Fibroblast of villous mesenchyme (primary cell): ENCODE data around the gene TPMT. TPM values are rescaled to one million over a fixed set of nuclear protein-coding genes. Genes with fewer than 3 reads are reported as not detected.

Experiments used
- DNase-seq: peaks from one replicate; pipeline ENCODE4 v3.0.0-alpha.2; 2010; ENCODE audit warnings: low read depth
- H3K4me3 ChIP-seq: 2 replicates; pipeline ENCODE4 v1.5.1; 2011; ENCODE audit warnings: low read depth, mild to moderate bottlenecking, low read length
- total RNA-seq: library from RNA; depleted of rRNA; stranded (reverse); fragments of >200 nt; gene quantifications from 2 replicates; pipeline ENCODE4 v1.2.3, GENCODE V29; 2012
- TF ChIP-seq, protein P1 (sequence below): IDR thresholded peaks from 2 replicates; pipeline ENCODE4 v1.5.1; 2012; ENCODE audit warnings: low read depth, mild to moderate bottlenecking, low read length; ENCODE audit not compliant: insufficient read depth

TPMT gene
- total RNA-seq, 1 donor = 16.4 TPM

DNA sequence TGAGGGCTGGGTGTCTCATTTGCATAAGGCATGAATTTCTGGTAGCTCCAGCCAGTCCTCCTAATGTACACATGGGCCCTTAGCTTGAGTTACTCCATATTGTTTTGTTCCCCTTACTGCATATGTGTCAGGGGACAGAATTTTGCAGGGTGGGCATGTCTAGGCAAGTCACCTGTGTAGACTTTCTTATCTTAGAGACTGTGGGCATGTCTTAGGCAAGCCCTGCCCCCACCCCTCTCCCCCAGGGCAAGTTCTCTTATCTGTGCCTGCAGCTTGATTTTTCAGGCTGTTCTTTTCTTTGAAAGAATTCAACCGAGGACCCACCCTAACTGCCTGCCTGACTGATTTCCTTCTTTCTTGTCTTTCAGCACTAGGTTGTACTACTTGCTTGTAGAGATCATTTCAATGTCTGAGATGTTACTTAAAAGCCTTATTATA is 64.5 kb downstream of the TPMT start:
- TF ChIP-seq, protein P1, sequence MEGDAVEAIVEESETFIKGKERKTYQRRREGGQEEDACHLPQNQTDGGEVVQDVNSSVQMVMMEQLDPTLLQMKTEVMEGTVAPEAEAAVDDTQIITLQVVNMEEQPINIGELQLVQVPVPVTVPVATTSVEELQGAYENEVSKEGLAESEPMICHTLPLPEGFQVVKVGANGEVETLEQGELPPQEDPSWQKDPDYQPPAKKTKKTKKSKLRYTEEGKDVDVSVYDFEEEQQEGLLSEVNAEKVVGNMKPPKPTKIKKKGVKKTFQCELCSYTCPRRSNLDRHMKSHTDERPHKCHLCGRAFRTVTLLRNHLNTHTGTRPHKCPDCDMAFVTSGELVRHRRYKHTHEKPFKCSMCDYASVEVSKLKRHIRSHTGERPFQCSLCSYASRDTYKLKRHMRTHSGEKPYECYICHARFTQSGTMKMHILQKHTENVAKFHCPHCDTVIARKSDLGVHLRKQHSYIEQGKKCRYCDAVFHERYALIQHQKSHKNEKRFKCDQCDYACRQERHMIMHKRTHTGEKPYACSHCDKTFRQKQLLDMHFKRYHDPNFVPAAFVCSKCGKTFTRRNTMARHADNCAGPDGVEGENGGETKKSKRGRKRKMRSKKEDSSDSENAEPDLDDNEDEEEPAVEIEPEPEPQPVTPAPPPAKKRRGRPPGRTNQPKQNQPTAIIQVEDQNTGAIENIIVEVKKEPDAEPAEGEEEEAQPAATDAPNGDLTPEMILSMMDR = no peak
- H3K4me3 ChIP-seq = no peak overlapping the region
- no peak for DNase-seq

DNA sequence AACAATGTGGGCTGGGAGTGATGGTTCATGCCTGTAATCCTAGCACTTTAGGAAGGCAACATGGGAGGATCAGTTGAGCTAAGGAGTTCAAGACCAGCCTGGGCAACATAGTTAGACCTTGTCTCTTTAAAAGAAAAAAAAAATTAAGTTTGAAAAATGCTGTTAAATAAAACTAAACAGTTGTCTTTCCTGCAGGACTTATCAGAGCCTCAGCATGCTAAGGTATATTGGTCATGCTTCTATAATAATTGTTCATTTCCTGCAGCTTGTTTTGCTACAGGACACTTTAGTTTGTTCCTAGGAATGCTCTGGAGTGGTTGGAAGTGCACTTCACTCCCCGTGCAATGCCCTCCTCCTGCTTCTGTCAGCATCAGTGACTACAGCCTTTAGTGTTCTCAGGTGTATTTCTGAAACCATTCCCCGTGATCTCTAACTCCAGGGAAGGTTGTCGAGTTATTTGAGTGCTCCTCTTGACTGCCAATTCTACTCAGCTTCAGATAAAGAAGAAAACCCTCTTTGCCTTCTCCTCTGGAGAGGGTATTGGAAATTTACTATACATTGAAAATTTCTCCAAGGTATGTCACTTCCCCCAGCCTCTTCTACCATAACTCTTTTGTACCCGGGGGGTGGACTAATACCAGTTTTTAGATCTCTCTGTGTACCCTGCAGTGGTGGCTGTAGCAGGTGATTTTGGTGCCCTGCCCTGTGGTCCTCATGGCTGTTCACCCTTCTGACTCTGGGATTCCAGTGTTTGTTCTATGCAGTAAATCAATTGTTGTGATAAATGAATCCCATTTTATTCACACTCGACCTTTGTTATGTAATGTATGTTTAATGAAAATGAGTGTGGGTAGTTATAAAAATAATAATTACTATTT is 66.2 kb downstream of the TPMT start:
- DNase-seq = no peak
- TF ChIP-seq, protein P1 = no peak
- H3K4me3 ChIP-seq = no peak overlapping the region

DNA sequence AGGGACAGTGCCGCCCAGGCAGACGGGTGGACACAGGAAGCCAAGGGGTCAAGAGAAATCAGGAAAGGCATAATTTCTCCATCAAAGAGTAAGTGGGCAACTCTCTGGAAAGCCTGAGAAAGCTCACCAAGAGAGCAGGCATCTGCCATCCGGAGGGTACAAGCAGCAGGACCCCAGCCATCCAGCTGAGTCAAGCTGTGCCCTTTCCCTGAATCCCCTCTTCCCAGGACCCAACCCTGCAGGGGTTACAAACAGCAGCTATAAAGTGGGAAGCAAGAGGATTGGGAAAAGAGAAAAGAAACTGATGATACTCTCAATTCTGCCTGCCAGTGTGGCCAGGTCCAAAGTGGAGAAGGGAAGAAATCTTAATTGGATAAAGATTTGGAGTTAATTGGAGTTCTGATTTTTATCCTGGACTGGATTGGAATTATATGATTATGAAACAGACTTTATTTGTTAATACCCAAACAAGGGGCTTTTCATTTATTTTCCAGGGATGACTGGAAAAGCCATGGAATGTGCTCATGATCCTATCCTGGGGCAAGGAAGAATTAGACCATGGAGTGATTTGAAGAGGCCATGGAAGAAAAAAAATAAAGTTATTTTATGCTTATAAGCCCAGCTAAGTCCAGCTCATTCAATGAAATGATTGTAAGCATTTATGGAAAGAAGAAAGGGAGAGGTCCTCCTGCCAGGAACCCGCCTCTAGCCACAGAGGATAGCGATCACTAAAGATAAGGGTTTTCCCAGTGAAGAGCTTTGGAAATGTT is 67.3 kb downstream of the TPMT start:
- TF ChIP-seq, protein P1 = no peak
- no peak overlapping the region for H3K4me3 ChIP-seq

DNA sequence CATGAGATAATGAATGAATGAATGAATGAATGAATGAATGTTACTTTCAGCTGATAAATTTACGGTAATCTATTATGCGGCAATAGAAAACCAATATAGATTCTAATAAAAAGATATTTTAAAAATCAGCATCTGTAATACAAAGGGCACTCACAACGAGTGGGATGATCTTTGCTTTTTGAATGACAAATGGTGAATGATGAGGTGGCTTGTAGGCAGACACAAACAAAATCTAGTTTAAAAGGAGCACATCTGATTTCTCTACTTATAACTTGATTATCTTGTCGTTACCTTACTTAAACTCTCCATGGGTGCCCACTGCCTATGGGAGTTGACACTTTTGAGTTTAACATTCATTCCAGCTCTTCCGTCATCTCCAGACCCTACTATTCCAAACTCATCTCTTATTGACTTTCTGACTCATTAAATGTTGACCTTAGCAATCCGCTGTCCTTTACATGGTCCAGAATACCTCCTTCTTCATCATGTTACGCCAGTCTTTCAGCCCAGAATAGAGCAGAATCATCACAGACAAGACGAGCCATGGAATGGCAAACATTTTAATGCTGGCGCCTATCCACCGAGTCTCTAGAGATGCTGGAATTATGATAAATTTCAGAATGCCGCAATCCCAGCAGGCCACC is 73.7 kb downstream of the TPMT start:
- no peak for DNase-seq
- TF ChIP-seq, protein P1 = no peak

More for the DNA sequence above, 67.3 kb downstream of the TPMT start:
- no peak for DNase-seq

DNA sequence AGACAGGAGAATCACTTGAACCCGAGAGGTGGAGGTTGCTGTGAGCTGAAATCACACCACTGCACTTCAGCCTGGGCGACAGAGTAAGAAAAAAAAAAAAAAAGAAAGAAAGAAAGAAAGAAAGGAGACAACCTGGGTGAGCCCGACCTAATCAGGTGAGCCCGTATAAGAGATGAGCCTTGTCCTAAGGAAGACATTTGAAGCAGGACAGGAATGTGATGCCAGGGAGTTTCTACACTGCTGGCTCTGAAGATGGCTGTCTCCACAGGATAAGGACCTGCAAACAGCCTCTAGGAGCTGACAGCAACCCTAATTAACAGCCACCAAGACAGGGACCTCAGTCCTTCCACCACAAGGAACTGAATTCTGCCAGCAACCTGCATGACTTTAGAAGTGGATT is 74.3 kb downstream of the TPMT start:
- H3K4me3 ChIP-seq = no peak overlapping the region
- TF ChIP-seq, protein P1 = no peak
- no peak for DNase-seq

More for the DNA sequence above, 73.7 kb downstream of the TPMT start:
- no peak overlapping the region for H3K4me3 ChIP-seq

DNA sequence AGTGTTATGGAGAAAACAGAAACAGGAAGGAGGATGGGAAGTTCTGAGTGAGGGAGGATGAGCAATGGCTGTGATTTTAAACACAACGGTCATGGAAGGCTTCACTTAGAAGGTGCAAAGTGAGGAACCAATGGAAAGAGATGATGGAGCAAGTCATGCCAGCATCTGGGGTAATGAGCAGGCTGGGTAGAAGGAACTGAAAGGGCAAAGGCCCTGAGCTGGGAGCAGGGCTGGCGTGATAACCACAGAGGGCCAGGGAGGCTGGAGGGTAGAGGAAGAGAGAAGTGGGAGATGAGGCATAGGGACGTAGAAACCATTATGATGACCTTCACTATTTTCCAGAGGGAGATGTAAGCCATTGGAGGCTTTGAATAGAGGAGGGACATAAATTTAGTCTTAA is 76.0 kb downstream of the TPMT start:
- H3K4me3 ChIP-seq = no peak overlapping the region
- no peak for DNase-seq
- TF ChIP-seq, protein P1 = no peak
